GM12878 (cell line): ENCODE data around the gene CYP8B1. TPM values are rescaled to one million over a fixed set of nuclear protein-coding genes. Genes with fewer than 3 reads are reported as not detected.

ENCODE experiments used
- ATAC-seq: fragments of 200-7000 bp; cut with Tn5 transposase; 3 replicates; pipeline ENCODE4 v1.9.1; 2020; ENCODE audit warnings: mild to moderate bottlenecking, moderate library complexity
- BruUV-seq: library from RNA; stranded (reverse); fragments of 400-500 nt; replicated peaks from 2 replicates; lab custom pipeline; 2021; lab: Mats Ljungman, UMichigan
- CTCF ChIA-PET: fragments of 300-600 bp; sonication (Branson Sonifier 250); formaldehyde crosslinking; extraction: SDS; loops from one replicate; lab custom pipeline; 2021; ENCODE audit warnings: inconsistent platforms; lab: Yijun Ruan, JAX
- POLR2A ChIA-PET: fragments of 350-600 bp; formaldehyde crosslinking; extraction: SDS; loops from one replicate; lab custom pipeline; 2021; ENCODE audit warnings: inconsistent platforms; lab: Charles Lee
- RAD21 ChIA-PET: fragments of 300-600 bp; sonication (Branson Sonifier 250); formaldehyde crosslinking; loops from one replicate; lab custom pipeline; 2023; ENCODE audit warnings: antibody characterized with exemption; ENCODE audit not compliant: unreplicated experiment; lab: Charles Lee
- SMC1A ChIA-PET: fragments of 300-600 bp; sonication (Branson Sonifier 250); formaldehyde crosslinking; loops from one replicate; lab custom pipeline; 2023; ENCODE audit not compliant: unreplicated experiment, uncharacterized antibody; lab: Charles Lee
- DNase-seq: peaks from one replicate; pipeline ENCODE4 v3.0.0-alpha.2; 2011; ENCODE audit warnings: low read depth, low spot score
- FAIRE-seq: peaks from 3 replicates; lab custom pipeline; 2011; peaks lifted over from hg19 to GRCh38; lab: Jason Lieb, UNC
- H2AFZ ChIP-seq: 2 replicates; pipeline ENCODE4 v1.6.0; 2011; ENCODE audit warnings: low read depth, low read length, control low read depth; ENCODE audit not compliant: control insufficient read depth
- H3K27ac ChIP-seq: 2 replicates; pipeline ENCODE4 v1.5.1; 2011; ENCODE audit warnings: control low read depth; ENCODE audit not compliant: control insufficient read depth, insufficient read depth
- H3K27me3 ChIP-seq, 2 experiments: replicated peaks in 1 of 2; 2 replicates each; pipeline versions ENCODE4 v1.6.0 to v1.6.1; 2011; ENCODE audit warnings: low read length in 1 of 2; ENCODE audit not compliant: control insufficient read depth in 2 of 2, insufficient read depth in 2 of 2
- H3K36me3 ChIP-seq, 2 experiments: 2 replicates each; pipeline ENCODE4 v1.5.1; 2011; ENCODE audit warnings: low read length in 1 of 2; ENCODE audit not compliant: control insufficient read depth in 2 of 2, insufficient read depth in 2 of 2
- H3K4me1 ChIP-seq: 2 replicates; pipeline ENCODE4 v1.6.1; 2011; ENCODE audit warnings: mild to moderate bottlenecking, low read length, moderate library complexity, mixed read lengths; ENCODE audit not compliant: control insufficient read depth, insufficient read depth
- H3K4me2 ChIP-seq: 2 replicates; pipeline ENCODE4 v1.6.0; 2011; ENCODE audit warnings: control low read depth; ENCODE audit not compliant: control insufficient read depth, insufficient read depth
- H3K4me3 ChIP-seq: fragments of 200-600 bp; sonication (generic); 2 replicates; pipeline ENCODE4 v1.5.1; 2016
- H3K79me2 ChIP-seq: 2 replicates; pipeline ENCODE4 v1.6.0; 2011; ENCODE audit warnings: low read length; ENCODE audit not compliant: control insufficient read depth, insufficient read depth
- H3K9ac ChIP-seq: 2 replicates; pipeline ENCODE4 v1.8.0; 2011; ENCODE audit warnings: low read length, control low read depth, mixed read lengths; ENCODE audit not compliant: control insufficient read depth, insufficient read depth
- H3K9me3 ChIP-seq: replicated peaks from 3 replicates; pipeline ENCODE4 v1.5.1; 2011; ENCODE audit warnings: mild to moderate bottlenecking, low read length; ENCODE audit not compliant: control insufficient read depth, insufficient read depth
- H4K20me1 ChIP-seq: 2 replicates; pipeline ENCODE4 v1.6.0; 2011; ENCODE audit not compliant: control insufficient read depth, insufficient read depth
- ATF7 ChIP-seq: fragments of 450-650 bp; IDR thresholded peaks from 2 replicates; pipeline ENCODE4 v1.6.1; 2016; ENCODE audit warnings: low read depth, mild to moderate bottlenecking
- BACH1 ChIP-seq: fragments of 450-650 bp; IDR thresholded peaks from 2 replicates; pipeline ENCODE4 v1.6.1; 2017; ENCODE audit warnings: mild to moderate bottlenecking, borderline replicate concordance
- EZH2 ChIP-seq: IDR thresholded peaks from 2 replicates; pipeline ENCODE4 v1.6.1; 2012; ENCODE audit warnings: low read depth, mild to moderate bottlenecking, control low read depth, inconsistent platforms, low read length, borderline replicate concordance; ENCODE audit not compliant: control insufficient read depth
- IKZF1 ChIP-seq: fragments of 450-650 bp; conservative IDR thresholded peaks from 2 replicates; pipeline ENCODE4 v1.6.1; 2017; ENCODE audit warnings: antibody characterized with exemption, mild to moderate bottlenecking
- MEF2A ChIP-seq: IDR thresholded peaks from 2 replicates; pipeline ENCODE4 v1.6.1; 2011; ENCODE audit warnings: low read depth, mild to moderate bottlenecking, low read length, moderate library complexity; ENCODE audit not compliant: insufficient read depth
- MYC ChIP-seq: IDR thresholded peaks from 2 replicates; pipeline ENCODE4 v1.6.1; 2011; ENCODE audit warnings: mild to moderate bottlenecking, low read length, moderate library complexity, inconsistent platforms; ENCODE audit not compliant: insufficient read depth, insufficient replicate concordance, insufficient read length, severe bottlenecking
- RBBP5 ChIP-seq: fragments of 200-600 bp; sonication (generic); conservative IDR thresholded peaks from 2 replicates; pipeline ENCODE4 v1.6.1; 2016
- TAF1 ChIP-seq: IDR thresholded peaks from 2 replicates; pipeline ENCODE4 v1.6.1; 2011; ENCODE audit warnings: mild to moderate bottlenecking, low read depth, low read length, borderline replicate concordance
- USF2 ChIP-seq: IDR thresholded peaks from 2 replicates; pipeline ENCODE4 v1.6.1; 2011; ENCODE audit warnings: low read depth, low read length, improper control_type of control experiment, borderline replicate concordance
- ZNF217 ChIP-seq: fragments of 450-650 bp; IDR thresholded peaks from 2 replicates; pipeline ENCODE4 v1.6.1; 2017; ENCODE audit warnings: antibody characterized with exemption, mild to moderate bottlenecking
- WGBS: methylation state at CpG from one replicate; pipeline ENCODE4 v1.1.6; 2016; ENCODE audit warnings: low lambda C conversion rate; ENCODE audit not compliant: insufficient replicate concordance, insufficient coverage; ENCODE audit errors: missing lambda C conversion rate; 5-methylcytosine and 5-hydroxymethylcytosine counted together
- in situ Hi-C: fragments of 300-500 bp; cut with MboI; formaldehyde crosslinking; loops from 9 replicates; pipeline ENCODE4 v1.14.3; 2018; ENCODE audit warnings: mixed read lengths
- intact Hi-C: fragments of 100-400 bp; cut with micrococcal nuclease; formaldehyde crosslinking; loops from one replicate; pipeline ENCODE4 v1.14.2; 2022; ENCODE audit not compliant: unreplicated experiment
- polyA plus RNA-seq, 11 experiments: library from polyadenylated mRNA; depleted of rRNA in 4 of 11; unstranded in 6 of 11; stranded (reverse) in 5 of 11; fragments of >200 nt; fragmentation: Nextera tagmentation in 4 of 11; fragmentation: Illumina TruSeq in 1 of 11; extraction: Ambion mirVana in 4 of 11; extraction: Trizol in 1 of 11; gene quantifications; 1 replicate in 1 of 11; 2 replicates in 10 of 11; pipeline versions ENCODE4 v1.2.1 to v1.2.3, GENCODE V29; 2011 to 2016; ENCODE audit warnings: inconsistent platforms in 2 of 11, missing spikeins in 2 of 11, low read depth in 1 of 11
- total RNA-seq, 4 experiments: library from RNA; depleted of rRNA in 3 of 4; stranded (reverse); fragments of >200 nt in 3 of 4; fragmentation: Illumina TruSeq in 1 of 4; extraction: Trizol in 1 of 4; gene quantifications; 2 replicates each; pipeline versions ENCODE4 v1.2.1 to v1.2.3, GENCODE V29; 2013 to 2021
- TF ChIP-seq, protein P1 (sequence below): fragments of 450-650 bp; IDR thresholded peaks from 2 replicates; pipeline ENCODE4 v1.6.1; 2017; ENCODE audit warnings: antibody characterized with exemption, mild to moderate bottlenecking, moderate library complexity
- TF ChIP-seq, protein P2 (sequence below): IDR thresholded peaks from 2 replicates; pipeline ENCODE4 v1.6.1; 2011; ENCODE audit warnings: borderline replicate concordance, low read depth, mild to moderate bottlenecking, moderate library complexity, mixed read lengths, low read length; ENCODE audit not compliant: insufficient read depth; ENCODE audit errors: extremely low read length

CYP8B1 gene
- total and polyA plus RNA-seq, 10 of the 15 experiments (the other 5 are each of a cell fraction or from before 2014, with no cell fraction given), result 0.08 TPM; not detected in 9

DNA sequence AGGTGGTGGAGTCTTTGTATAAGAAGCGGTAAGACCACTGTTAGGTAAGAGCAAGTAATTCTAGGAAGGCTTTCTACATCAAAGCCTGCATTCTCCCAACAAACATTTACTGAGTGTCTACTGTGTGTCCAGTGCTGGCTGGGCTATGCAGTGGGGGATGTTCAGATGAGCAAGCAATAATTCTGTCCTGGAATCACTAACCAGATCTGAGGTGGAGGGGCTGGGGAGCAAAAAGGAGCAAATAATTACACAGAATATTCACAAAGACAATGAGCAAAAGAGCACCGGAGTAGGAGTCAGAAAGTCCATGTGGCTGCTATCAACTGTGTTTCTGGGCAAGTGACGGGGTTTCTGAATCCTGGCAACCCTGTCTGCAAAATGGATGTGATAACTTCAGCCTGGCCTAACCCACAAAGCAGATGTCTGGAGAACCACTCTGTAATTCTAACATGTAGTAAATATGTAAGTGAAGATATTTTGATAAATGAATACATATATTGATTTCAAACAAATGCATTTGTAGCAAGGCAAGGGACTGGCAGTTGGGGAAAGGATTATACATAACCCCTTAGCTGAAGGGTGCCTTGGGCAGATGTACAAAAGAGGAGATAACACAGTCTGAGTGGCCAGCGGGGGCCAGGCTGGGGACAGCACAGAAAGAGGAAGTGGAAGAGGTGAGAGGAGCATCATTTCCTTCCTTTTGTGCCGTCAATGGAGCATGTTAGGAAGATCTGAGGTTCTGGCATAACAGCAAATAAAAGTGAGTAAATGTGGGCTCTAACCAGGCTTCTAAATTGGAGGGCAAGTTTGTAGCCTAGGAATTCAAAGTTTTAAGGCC, 28.8 kb downstream of the CYP8B1 start (continued):
- TF ChIP-seq, protein P1, sequence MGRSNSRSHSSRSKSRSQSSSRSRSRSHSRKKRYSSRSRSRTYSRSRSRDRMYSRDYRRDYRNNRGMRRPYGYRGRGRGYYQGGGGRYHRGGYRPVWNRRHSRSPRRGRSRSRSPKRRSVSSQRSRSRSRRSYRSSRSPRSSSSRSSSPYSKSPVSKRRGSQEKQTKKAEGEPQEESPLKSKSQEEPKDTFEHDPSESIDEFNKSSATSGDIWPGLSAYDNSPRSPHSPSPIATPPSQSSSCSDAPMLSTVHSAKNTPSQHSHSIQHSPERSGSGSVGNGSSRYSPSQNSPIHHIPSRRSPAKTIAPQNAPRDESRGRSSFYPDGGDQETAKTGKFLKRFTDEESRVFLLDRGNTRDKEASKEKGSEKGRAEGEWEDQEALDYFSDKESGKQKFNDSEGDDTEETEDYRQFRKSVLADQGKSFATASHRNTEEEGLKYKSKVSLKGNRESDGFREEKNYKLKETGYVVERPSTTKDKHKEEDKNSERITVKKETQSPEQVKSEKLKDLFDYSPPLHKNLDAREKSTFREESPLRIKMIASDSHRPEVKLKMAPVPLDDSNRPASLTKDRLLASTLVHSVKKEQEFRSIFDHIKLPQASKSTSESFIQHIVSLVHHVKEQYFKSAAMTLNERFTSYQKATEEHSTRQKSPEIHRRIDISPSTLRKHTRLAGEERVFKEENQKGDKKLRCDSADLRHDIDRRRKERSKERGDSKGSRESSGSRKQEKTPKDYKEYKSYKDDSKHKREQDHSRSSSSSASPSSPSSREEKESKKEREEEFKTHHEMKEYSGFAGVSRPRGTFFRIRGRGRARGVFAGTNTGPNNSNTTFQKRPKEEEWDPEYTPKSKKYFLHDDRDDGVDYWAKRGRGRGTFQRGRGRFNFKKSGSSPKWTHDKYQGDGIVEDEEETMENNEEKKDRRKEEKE, result no peak
- TF ChIP-seq TAF1, result no peak

GRCh38 chr3:42844815-42845214, 30.9 kb downstream of the CYP8B1 start:
- no peaks in the 10 kb centered on the region for H3K79me2 ChIP-seq
- CTCF ChIA-PET, result no interaction called here
- no peak for DNase-seq
- no peak overlapping the region for H3K4me3 ChIP-seq
- no peak overlapping the region for H3K9ac ChIP-seq
- TF ChIP-seq EZH2 (no peak), ATF7 (no peak), ZNF217 (no peak), USF2 (no peak), RBBP5 (no peak), MEF2A (no peak), BACH1 (no peak), MYC (no peak), IKZF1 (no peak)
- TF ChIP-seq, protein P2, sequence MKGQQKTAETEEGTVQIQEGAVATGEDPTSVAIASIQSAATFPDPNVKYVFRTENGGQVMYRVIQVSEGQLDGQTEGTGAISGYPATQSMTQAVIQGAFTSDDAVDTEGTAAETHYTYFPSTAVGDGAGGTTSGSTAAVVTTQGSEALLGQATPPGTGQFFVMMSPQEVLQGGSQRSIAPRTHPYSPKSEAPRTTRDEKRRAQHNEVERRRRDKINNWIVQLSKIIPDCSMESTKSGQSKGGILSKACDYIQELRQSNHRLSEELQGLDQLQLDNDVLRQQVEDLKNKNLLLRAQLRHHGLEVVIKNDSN, result no peak
- no peaks in the 10 kb centered on the region for H4K20me1 ChIP-seq
- no peaks in the 10 kb centered on the region for H3K27me3 ChIP-seq
- no peaks in the 10 kb centered on the region for H3K36me3 ChIP-seq
- no peak for ATAC-seq
- 46% methylated on average over 4 of the region's 4 CpGs for WGBS
- no peaks in the 10 kb centered on the region for H3K9me3 ChIP-seq
- in situ Hi-C loops (no loop called here), intact Hi-C loops (no loop called here)
- no peak overlapping the region for H3K4me2 ChIP-seq
- H3K27ac ChIP-seq, result no peak overlapping the region
- peaks cover 5% of the 10 kb centered on the region for H3K4me1 ChIP-seq
- no peak overlapping the region for H2AFZ ChIP-seq
- BruUV-seq, result no TSS peak
- POLR2A ChIA-PET, result no interaction called here
- RAD21 ChIA-PET, result no interaction called here
- SMC1A ChIA-PET, result interaction anchor here (1.0 kb wide), 1 partner anchor 14 kb away, joined by 3 read pairs; no protein-coding TSS in a partner anchor
- no peak for FAIRE-seq
